ENCODE data around the gene FBXW11.

The FBXW11 gene

DNA sequence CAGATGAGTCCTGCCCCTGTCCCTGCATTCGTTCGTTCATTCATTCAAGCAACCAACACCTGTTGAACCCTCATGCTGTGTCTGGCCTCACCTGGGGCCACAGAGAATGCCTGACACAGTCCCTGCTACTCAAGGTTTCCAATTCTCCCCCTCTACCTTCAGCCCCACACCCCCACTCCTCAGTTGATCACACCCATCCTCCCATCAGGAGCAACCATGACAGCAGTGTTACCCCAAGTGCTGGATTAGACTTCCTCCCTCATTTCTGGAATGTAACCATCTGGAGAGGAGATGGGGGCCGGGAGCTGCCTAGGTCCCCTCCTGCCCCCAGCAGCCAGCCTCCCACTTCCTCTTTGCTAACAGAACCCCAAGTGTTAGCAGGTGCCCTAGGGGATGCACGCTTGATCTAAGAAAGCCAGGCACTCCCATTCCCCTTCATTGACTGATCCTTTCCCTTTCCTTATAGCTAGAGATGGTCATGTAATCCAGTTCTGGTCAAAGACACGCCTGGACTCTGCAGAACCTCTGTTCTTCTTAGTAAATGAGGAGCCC is 163.6 kb downstream of the FBXW11 start:
- no peak for DNase-seq (ENCODE audit: low read depth in 2 of 2)

DNA sequence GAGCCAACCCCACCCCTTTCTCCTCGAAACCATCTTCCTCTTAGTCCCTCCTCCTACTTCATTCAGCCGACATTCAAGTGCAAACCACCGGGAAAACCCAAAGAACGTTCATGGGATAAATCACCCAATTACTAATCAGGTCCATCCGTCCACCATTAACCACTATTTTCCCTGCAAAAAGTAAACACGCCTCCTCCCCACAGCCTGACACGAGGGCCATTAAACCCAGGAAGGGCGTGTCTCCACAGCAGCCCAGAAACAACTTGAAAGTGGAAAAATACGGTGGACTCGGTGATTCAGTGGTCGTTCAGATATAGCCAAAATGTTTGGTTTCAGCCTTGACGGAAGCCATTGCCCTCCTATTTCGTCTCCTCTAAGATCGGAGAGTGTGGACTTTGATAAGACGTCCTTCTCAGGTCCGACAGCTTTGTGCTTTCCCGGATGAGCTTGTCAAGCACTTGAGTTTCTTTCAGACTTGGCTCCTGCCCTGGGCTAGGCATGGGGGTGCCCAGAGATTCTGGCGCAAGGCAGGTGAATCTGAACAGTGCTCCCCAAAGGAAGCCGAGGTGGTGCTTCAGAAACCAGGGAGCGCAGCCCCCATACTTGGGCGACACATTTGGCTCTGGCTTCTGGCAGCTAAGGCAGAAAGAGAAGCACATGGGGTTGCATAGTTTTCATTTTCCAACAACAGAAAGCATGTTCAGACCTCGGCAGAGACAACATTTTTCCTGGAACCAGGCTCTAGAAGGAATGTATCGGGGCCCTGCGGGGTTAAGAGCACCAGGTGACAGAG is 164.3 kb downstream of the FBXW11 start:
- DNase-seq (ENCODE audit: low read depth in 2 of 2) = no peak

DNA sequence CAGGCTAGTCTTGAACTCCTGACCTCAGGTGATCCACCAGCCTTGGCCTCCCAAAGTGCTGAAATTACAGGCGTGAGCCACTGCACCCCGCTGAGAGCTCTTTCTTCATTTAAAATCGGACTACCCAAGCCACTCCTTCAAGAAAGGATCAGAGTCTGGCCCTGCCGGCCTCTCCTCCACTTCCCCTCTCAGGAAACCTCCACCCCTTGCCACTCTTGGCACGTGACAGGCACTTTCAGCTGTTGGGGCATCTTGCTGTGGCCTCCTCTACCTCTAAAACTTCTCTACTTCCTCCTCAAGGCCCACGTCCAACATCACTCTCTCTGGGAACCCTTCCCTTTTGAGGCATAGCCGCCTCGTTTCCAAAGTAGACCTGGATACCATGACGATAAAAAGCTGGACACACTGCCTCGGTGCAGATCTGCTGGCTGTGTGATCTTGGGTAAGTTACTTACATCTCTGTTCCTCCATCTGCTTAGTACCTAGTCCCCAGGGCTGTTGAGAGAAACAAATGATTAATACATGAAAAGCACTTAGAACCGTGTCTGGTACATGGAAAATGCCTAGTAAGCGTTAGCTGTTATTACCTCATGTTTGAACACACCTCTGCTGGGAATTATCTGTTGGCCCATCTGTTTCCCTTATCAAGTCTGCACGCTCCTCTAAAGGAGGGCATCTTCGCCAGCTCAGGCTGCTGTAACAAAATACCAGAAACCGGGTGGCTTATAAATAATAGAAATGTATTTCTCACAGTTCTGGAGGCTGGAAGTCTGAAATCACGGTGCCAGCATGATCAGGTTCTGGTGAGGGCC is 165.5 kb downstream of the FBXW11 start:
- DNase-seq (ENCODE audit: low read depth in 2 of 2) = no peak

DNA sequence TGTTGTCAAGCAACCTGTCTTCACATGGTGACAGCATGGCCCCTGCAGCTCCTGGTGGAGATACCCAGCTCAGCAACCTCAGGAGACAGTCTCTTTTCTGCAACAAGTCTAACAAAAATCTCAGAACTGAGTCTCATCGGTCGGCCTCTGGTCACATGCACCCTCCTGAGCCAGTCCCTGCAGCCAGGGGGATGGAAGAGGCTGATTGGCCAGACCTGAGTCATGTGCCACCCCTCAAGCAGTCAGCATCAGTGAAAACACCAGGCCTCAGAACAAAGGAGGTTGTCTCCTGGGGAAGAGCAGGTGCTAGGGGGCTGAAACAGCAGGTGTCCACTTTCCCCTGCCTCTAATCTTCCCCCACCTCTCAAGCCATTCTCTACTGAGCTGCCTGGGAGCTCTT is 166.4 kb downstream of the FBXW11 start:
- DNase-seq (ENCODE audit: low read depth in 2 of 2) = no peak

DNA sequence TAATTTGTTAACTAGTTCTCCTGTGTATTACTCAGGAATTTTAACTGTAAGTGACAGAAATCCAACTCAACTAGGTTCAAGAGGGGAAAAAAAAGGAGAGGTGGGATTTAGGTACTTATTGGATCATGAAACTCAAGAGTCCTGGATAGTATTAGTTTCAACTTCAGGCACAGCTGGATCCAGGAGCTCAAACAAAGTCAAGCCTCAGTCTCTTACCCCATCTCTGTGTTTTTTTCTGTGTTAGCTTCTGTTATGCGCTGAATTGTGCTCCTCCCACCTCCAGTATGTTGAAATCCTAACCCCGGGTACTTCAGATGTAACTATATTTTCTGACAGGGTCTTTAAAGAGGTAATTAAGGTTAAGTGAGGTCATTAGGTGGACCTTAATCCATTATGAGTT is 167.3 kb downstream of the FBXW11 start:
- DNase-seq (ENCODE audit: low read depth in 2 of 2) = no peak

DNA sequence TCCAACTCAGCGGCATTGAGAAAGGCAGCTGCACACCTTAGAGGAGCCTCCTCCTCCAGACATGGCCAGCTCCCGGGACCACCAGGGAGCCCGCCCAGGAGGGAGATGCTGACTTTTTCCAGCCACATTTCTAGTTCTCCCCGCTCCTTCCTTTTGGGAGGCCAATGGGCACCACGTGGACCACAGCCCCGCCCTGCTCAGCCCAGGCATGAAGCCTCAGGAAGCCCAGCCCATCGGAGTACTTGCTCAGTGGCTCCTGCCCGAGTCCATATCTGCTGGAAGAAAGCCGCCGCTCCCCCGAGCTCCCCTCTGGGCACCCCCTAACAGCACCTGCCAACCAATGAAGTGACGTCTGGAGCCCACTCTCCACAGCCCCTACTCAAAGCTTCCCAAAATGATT is 168.4 kb downstream of the FBXW11 start:
- DNase-seq (ENCODE audit: low read depth in 2 of 2) = no peak

DNA sequence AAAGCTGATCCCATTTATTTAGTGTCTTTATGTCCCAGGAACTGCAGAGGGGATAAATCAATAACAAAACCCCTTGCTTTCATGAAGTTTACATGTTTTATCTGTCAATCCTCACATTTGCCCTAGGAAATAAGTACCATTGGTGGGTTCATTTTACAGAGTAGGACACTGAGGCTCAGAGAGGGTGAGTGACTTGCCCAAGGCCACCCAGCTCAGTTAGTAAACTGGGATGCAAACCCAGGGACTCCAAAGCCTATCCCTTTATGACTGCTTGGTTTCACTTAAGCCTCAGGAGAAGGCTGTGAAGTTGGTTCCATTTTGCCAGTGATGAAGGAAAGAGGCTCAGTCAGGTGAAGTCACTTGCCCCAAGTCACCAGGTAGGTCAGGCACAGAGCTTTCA is 168.9 kb downstream of the FBXW11 start:
- no peak for DNase-seq (ENCODE audit: low read depth in 2 of 2)

DNA sequence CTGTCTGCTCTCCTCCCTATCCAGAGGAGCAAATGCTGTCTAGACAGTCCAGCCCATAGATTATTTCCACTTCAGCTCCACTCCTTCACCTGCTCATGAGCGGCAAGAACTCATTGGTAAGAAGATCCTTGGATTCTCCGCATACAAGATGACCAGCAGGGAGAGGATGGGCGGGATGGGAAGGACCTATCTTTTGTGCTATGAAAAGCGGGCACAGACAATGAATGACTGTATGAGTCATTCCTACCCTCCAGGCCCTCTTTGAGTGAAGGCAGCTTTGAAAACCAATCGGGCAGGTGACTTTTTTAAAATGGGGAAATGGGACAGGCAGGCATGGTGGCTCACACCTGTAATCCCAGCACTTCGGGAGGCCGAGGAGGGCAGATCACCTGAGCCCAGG is 171.4 kb downstream of the FBXW11 start:
- DNase-seq (ENCODE audit: low read depth in 2 of 2) = no peak

DNA sequence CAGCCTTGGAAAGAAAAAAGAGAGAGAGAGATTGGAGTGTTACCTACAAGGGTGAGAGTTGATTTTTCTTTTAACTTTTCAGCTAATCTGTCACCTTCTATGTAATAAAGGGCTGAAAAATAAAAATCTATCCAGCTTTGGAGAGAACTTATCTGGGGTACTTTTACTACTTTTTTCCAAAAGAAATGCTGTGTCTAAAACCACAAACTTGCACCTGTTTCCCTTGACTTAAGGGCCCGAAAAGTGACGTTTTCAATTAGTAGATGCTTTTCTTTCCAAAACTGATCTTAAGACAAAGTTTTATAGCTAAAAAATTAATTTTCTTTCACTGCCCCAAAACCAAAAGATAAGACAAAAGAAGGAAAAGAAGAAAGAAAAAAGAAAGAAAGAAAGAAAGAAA is 172.0 kb downstream of the FBXW11 start:
- DNase-seq (ENCODE audit: low read depth in 2 of 2) = no peak

DNA sequence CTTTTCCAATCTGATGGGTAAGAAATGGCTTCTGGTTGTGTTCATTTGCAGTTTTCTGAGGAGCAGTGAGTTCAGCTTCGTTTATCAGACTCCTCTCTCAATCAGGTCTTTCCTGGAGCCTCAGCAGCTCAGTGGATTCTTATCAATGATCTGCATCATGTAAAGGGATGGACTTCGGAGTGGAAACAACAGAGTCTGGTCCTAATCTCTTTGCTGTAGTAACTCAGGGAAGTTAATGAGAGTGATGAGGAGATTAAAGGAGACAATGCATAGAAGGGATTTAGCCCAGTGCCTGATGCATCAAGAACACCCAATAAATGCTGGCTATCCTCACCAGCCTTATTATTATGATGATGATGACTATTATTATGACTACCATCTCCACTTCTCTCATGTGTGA is 173.7 kb downstream of the FBXW11 start:
- DNase-seq (ENCODE audit: low read depth in 2 of 2) = no peak

DNA sequence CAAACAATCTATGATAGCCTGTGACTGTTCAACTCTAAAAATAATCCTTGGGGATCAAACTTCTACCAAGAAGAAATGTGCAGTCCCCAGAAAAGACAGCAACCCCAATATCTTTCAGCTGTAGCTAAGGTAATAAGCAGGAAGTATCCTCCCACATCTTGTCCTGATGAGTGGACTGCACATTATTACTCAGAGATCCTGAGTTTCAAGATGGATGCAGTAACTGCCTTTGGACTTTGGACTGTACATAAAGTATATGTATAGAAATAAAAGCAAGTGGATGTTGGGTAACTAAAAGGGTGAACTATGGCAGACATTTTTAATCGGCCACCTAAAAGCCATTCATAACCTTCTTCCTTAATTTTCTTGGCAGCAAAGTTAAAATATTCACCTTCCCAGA is 175.8 kb downstream of the FBXW11 start:
- DNase-seq (ENCODE audit: low read depth in 2 of 2) = no peak

DNA sequence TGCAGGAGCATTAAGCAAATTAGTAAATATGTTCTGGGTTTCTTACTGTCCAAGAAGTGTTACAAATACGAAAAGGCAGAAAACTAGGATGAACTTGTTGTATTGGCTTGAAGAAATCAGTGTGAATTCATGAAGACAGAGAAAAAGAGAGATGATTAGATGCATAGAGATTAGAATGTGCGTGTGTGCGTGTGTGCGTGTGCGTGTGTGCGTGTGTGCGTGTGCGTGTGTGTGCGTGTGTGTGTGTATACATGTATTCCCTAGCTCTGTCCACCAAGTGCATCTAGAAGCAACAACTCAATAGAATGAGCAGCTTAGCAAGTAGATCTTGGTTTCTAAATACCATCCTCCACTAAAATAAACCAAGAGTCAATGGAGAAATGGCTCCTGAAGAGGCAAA is 179.3 kb downstream of the FBXW11 start:
- no peak for DNase-seq (ENCODE audit: low read depth in 2 of 2)

DNA sequence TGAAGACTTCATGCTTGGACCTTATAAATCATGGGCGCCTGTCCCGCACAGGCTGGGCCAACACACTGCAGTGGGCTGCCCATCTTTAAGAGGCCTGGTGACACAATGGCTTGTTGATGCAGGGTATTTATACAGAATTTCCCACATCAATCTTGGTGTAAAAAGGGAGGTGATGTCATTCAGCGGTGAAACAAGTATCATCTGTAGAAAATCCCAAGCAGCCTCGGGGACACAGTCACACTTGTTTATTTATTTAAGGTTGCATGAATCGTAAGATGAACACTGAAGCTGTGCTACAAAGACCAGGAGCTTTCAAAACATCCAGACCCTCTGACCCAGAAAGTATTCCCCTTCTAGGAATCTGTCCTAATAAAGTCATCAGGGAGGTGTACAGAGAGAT is 180.3 kb downstream of the FBXW11 start:
- DNase-seq (ENCODE audit: low read depth in 2 of 2) = no peak

DNA sequence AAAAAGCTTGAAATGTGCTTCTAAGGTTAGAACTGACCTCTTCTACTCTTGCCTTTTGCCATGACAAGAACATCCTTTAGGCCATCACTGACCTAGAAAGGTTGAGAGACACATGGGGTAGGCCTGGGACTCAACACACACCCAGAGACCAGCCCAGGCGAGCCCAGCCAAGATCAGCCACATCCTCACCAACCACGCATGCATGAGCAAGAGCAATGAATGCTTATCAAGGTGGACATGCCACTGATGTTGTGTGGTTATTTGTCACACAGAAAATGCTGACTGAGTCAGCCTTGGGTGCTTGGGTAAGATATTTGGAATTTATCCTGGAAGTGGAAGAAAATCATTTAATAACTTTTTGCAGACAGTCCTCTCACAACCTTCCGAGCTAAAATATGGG is 181.4 kb downstream of the FBXW11 start:
- no peak for DNase-seq (ENCODE audit: low read depth in 2 of 2)

DNA sequence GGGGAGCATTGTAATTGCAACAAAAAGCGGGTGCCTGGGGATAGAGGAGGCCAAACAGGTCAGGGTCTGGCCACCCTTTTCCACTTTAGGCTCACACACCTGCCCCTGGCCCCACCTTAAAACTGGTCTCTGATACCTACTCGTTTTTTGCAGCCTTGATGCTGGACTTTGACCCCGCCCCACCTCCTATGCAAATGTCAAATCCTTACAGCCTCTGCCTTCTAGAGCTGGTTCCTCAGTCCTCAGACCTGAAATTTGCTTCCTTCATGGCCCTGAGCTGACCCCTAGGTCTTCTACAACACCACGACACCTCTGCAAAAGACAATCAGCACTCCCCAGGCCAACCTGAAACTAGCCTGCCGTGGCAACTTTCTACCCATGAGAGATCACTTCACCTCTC is 183.2 kb downstream of the FBXW11 start:
- DNase-seq (ENCODE audit: low read depth in 2 of 2) = no peak

DNA sequence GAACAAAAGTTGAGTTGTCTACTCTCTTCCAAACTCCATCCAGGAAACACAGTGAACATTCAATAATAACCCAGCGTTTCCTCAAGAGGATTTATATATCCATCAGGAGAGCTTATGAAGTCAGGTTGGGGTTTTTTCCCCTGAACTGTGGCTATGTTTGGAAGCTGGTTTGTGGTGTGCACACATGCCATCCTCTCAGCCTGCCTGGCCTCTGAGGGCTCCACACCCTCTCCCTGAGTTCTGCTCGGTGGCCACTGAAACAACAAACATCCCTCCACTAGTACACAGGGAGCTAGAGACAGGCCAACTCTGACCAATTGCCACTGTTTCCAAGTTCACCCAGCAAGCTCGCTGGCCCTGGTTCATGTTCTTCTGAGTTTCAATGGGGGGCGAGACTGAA is 185.2 kb downstream of the FBXW11 start:
- DNase-seq (ENCODE audit: low read depth in 2 of 2) = no peak

DNA sequence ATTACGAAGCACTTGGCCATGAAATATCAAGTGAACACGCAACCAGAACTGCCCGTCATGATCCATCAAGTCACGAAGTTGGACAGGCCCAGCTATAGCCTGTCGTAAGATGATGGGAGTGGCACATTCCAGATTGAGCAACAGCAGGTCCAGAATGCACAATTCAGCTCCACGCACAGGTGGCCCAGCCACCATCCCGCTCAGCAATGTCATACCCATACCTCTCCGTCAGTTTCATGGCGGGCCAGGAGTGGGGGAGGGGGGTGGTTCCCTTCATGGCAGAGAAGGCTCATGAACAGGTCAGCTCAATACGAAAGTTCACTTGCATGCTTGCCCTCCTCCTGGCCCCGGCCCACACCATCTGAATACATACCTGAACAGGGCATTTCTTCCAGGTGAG is 185.9 kb downstream of the FBXW11 start:
- no peak for DNase-seq (ENCODE audit: low read depth in 2 of 2)

DNA sequence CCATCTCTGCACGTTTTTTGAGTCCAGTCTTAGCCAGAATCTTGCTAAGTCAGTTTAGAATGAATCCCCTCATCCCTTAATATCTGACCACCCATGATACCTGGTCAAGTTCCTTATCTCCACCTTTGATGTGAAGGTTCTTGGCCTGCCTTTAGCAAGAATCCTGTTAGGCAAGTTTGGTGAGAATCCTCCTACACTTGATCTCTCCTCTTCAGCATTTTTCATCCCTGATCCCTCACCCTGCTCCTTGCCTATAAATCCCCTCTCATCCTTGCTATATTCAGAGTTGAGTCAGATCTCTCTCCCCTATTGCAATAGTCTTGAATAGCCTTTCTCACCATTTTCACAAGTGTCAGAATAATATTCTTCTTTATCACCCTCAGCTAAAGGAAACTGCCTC is 189.8 kb downstream of the FBXW11 start:
- DNase-seq (ENCODE audit: low read depth in 2 of 2) = no peak

DNA sequence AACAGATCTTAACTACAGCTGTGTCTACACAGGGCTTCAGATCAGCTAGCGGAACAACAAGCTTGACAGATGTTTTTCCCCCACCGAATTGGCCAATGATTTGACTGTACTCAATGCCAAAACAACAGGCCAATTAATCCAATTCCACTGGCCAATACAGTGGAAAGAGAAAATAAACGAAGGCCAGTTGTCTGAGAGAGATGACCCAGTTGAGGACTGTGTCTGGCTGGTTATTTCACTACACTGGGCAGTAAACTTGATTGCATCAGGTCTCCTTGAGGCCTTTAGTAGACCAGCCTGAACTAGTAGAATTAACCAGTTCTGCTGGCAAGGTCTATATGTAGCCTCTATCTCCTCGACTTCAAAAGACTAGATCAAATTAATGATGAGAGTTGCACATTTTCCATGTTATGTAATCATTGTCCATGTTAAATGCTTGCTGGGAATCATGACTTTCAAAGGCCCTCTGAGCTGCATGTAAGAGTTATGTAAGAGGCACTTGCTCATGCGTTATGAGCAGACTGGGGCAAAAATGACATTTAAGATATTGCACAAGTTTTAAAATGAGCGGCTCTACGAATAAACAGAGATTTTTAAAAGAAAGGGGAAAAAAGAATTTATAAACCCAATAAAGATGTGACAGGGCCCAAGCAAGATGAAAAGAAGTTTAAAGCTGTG is 192.5 kb downstream of the FBXW11 start:
- no peak for DNase-seq (ENCODE audit: low read depth in 2 of 2)

DNA sequence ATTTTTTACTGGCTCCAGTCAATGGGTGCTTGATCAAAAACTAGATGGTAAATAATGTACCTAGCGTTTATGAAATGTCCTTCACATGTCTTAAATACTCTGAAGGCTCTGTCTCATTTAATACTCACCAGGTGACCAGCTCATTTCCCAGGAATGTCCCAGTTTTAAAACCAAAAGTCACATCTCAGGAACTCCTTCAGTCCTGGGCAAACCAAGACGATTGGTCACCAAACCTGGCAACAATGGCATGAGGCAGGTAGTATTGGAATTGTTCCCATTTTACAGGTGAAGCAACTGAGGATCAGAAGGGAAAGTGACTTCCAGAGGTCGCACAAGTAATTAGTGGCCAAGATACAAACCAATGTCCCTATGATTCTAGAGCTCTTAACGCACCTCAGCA is 193.2 kb downstream of the FBXW11 start:
- DNase-seq (ENCODE audit: low read depth in 2 of 2) = no peak
